Tongue (tissue), 2 donors: ENCODE data around the gene MAST2. TPM values are rescaled to one million over a fixed set of nuclear protein-coding genes. Genes with fewer than 3 reads are reported as not detected.

Source experiments
- DNase-seq: peaks from one replicate; pipeline ENCODE4 v3.0.0-alpha.2; 2015
- total RNA-seq: library from RNA; depleted of rRNA; stranded (reverse); fragments of >200 nt; gene quantifications from one replicate; pipeline ENCODE4 v1.2.3, GENCODE V29; 2014

Gene MAST2
- total RNA-seq, 1 donor from 2014 or later, result 68.1 TPM

DNA sequence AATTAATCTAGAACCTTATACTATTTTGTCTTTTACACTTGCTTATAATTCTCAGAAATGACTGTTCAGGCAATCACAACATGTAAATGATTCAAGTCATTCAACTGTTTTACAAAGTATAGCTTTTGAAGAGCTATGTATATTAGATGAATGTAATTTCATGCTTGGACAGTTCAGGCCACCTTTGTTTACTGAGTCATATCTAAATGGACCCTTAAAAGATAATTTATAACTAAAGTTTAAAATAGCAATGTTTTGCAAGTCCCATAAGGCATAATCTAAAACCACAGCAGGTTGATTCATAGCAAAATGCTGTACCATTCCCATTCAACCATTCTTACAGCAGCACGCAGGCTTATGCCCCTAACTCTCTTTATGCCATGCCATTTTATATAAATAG, 264.2 kb downstream of the MAST2 start:
- DNase-seq, result no peak

DNA sequence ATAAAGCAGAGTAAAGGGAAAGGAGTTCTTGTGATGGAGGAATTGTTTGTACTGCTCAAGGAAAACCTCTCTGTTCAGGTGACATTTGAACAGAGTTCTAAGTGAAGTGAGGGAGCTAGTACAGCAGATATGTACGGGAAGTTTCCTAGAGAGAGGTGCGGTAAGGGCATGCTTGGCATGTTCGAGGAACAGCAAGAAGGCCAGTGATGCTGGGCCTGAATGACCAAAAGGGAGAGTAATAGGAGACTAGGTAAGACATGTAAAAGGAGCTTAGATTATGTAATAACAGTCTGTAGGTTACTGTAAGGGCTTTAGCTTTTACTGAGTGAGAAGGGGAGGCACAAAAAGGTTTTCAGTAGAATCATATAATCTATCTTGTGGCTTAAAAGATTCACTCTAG, 265.1 kb downstream of the MAST2 start:
- no peak for DNase-seq

DNA sequence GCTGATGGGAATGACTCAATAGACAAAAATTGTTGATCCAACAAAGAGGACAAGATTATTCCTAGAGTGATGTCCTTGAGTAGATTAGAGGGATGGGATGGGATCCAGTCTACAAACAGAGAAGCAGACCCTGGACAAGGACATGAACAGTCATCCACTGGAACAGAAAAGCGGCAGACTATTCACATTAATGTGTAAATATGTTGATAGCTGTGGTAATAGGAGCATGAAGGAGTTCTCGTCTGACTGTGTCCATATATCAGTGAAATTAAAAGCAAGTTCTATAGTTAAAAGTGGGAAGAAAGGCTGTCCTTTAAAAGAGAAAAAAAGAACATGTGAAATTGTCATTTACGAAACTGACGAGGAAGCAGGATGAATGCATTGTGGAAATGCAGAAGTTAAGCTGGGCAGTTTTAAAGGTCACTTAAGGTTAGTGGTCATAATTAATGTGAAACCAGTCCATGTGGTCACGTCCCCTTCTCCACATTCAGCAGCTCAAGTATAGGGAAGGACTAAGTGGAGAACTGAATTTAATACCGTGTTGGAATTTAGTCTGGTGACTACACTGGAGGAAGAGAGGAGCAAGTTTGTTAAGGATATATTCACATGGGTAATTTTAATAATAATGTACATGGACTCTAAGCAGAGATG, 266.9 kb downstream of the MAST2 start:
- DNase-seq, result no peak

DNA sequence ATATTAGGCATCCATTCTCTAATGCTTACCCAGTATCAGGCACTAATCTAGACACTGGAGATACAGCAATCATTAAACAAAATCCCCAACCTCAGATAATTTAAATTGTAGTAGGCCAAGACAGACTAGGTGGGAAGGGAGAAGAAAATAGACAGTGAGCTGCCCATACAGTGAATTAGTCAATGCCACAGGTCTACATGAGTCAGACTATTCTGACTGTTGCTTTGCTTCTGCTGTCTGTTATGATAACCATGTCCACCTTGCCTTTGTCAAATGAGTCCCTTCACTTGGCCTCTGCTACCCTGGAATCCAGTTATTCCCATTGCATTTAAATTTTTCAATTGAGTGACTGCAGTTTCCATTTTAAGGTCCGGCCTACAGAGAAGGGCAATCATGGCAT, 269.6 kb downstream of the MAST2 start:
- DNase-seq, result no peak

DNA sequence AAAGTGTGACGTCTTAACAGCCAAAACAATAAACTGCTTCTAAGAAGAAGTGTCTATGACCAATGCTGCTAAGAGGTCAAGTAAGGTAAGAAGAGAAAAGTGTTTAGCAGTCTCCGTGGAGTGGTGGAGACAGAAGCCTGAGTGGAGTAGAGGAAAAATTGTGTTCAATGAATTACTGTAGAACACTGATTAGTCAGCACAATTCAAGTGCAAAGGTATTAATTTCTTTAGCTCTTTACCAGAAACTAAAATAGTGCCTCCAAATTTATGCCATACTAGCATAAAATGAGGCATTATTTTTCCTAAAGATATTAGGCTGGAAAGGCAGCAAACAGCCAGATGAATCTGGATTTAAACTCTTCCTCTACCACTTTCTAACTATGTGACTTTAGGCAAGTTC, 272.9 kb downstream of the MAST2 start:
- DNase-seq, result no peak

DNA sequence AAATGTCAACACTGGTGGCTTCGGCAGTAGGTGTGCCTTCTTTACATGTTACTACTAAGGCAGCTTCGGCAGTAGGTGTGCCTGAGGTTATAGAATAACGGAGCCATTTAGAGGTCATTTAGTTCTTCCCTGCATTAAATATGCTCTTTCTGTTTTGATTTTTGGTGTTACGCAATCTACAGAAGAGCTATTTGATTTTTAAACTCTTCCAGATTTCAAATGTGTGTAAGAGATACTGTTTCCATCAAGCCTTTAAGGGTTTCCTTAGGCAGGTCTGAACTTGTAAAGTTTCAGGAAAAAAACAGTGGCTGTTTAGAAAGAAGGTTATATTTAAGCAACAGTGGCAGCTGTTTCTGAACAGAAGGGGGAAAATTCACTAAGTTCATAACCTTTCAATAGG, 274.2 kb downstream of the MAST2 start:
- DNase-seq, result peak; percentile 18

DNA sequence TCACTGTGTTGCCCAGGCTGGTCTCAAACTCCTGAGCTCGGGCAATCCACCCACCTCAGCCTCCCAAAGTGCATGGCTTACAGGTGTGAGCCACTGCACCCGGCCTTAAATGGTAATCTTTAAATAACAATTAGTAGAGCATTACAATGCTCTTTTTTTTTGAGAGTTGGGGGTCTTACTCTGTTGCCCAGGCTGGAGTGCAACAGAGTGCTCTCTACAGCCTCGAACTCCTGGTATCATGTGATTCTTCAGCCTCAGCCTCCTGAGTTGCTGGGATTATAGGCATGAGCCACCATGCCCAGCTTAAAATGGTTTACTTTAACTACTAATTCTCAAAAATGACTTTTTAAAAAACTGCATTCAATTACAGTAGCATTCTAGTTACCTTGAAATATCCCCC, 276.8 kb downstream of the MAST2 start:
- no peak for DNase-seq

DNA sequence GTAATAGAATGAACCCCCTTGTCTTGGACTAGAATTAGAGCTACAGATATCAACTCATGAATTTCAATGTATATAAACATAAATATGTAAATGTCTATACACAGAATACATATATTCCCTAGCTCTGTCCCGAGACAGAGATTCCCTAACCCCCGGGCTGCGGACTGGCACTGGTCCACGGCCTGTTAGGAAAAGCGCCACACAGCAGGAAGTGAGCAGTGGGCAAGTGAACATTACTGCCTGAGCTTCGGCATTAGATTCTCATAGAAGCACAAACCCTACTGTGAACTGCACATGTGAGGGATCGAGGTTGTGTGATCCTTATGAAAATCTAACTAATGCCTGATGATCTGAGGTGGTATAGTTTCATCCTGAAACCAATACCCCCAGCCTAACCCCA, 277.8 kb downstream of the MAST2 start:
- DNase-seq, result no peak

DNA sequence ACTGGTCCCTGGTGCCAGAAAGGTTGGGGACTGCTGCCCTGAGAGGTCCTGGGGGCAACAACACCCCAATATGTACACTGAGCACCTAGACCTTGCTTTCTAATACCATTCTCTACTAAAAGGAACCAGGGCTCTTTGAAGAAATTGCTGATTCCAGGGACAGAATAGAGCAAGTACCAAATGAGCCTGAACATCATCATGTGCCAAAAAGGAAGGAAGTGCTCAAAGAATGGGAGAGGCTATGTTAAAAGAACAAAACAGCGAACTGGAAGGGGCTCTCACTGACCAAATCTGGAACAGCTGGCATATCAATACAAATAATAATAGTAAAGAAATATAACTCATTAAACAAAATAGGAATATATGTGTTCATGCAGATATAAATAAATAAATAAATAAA, 278.2 kb downstream of the MAST2 start:
- DNase-seq, result no peak

DNA sequence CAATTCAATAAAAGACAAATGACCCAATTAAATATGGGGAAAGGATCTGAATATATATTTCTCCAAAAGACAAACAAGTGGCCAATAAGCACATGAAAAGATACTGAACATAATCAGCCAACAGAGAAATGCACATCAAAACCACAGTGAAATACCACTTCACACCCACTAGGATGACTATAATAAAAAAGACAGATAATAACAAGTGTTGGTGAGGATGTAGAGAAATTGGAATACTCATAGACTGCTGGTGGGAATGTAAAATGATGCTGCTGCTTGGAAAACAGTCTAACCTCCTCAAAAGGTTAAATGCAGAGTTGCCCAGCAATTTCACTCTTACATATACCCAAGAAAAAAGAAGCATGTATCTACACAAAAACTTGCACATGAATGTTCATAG, 280.2 kb downstream of the MAST2 start:
- no peak for DNase-seq

DNA sequence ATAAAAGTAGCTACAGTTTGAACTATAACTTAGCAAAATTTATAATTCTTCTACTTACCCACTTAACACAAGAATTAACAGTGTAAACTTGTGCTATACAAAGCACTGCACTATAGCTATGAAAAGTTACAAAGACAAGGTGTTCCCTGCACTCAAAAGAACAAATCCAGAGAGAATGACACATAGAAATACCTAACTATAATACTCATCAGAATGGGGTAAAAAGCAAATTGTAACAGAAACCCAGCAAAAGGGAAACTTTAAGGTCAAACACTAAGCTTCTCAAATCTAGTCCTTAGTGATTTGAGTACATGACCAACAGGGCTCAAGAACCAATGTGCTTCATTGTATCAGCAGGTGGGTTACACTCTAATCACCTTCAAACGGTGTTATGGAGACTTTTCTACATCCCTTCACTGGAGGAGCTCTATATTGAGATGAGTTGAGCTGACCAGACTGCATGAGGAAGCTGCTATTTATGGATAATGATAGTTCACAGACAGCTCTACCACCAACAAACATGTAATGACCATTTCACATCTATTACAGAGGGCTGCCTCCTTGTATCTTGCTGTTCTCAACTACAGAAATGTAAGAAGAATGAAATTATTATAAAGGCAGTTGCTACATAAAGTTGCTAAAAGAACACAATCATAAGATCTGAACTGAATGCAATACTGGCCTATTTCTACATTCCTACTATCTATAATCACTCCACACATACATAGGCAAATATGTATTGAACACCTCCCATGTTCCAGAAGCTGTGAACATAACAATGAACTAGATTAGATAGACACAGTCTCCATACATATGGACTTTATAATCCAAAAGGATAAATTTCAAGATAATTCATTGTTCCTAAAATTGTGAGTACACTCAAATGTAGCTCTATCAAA, 281.4 kb downstream of the MAST2 start:
- no peak for DNase-seq

Other genes starting within 250 kb of the MAST2 start
- gene NASP, start 219.6 kb upstream of the MAST2 start, total RNA-seq, result 66.4 TPM
- not detected for gene CCDC17, start 179.6 kb upstream of the MAST2 start, total RNA-seq
- gene GPBP1L1, start 117.1 kb upstream of the MAST2 start, total RNA-seq, result 148 TPM
- gene TMEM69, start 115.4 kb upstream of the MAST2 start, total RNA-seq, result 9.0 TPM
- 16.6 TPM for gene IPP, start 53.0 kb upstream of the MAST2 start, total RNA-seq